HFF-Myc (cell line): ENCODE results near the gene LONP2.
A peak's percentile ranks its signal among the peaks of the same experiment; 100 is the strongest.

ENCODE experiments used
- DNase-seq: peaks from one replicate; pipeline ENCODE4 v3.0.0-alpha.2; 2011; ENCODE audit warnings: low read depth; ENCODE audit errors: extremely low read depth
- H3K4me3 ChIP-seq: replicated peaks from 2 replicates; pipeline ENCODE4 v1.5.1; 2011; ENCODE audit warnings: low read depth, mild to moderate bottlenecking, control low read depth, low read length
- TF ChIP-seq, protein P1 (sequence below): IDR thresholded peaks from 2 replicates; pipeline ENCODE4 v1.5.1; 2012; ENCODE audit warnings: mild to moderate bottlenecking, low read depth, low read length, control low read depth; ENCODE audit errors: missing control alignments

The LONP2 gene

DNA sequence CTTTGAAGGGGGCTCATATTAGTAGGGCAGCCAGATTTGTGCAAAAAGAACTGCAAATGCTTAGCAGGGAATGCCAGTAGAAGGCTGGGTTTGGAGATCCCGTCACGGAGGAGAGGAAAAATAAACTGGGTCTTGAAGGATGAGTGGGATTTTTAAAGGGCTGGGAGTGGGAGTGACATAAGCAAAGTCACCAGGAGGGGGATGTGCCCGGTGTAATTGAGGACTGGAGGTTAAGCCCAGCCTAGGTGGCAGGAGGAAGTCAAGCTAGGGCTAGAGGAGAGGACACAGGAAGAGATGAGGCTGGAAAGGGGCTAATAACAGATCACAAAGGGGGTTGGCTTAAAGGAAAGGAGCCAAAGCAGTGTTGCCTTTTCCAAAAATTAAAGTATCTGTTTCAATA, 23.2 kb upstream of the LONP2 start:
- no peak for DNase-seq
- no peak overlapping the region for H3K4me3 ChIP-seq
- TF ChIP-seq, protein P1, sequence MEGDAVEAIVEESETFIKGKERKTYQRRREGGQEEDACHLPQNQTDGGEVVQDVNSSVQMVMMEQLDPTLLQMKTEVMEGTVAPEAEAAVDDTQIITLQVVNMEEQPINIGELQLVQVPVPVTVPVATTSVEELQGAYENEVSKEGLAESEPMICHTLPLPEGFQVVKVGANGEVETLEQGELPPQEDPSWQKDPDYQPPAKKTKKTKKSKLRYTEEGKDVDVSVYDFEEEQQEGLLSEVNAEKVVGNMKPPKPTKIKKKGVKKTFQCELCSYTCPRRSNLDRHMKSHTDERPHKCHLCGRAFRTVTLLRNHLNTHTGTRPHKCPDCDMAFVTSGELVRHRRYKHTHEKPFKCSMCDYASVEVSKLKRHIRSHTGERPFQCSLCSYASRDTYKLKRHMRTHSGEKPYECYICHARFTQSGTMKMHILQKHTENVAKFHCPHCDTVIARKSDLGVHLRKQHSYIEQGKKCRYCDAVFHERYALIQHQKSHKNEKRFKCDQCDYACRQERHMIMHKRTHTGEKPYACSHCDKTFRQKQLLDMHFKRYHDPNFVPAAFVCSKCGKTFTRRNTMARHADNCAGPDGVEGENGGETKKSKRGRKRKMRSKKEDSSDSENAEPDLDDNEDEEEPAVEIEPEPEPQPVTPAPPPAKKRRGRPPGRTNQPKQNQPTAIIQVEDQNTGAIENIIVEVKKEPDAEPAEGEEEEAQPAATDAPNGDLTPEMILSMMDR = no peak

DNA sequence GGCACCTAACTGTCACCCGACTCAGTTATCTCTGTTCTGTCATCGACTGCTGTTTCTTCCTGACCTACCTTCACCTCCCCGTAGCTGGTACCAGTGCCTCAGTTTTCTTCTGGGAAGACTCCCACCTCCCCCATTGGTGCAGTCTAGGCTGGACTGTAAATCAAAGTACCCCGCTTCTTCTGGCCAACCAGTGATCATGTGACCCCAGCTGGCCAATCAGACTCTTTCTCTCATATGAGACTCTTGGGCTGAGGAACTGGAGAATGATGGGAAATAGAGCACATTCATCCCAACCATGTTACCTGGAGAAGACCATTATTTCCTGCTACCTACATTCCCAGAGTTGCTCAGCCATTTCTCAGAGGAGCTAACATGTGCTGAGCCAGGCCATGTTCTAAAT, 20.6 kb upstream of the LONP2 start:
- TF ChIP-seq, protein P1 = no peak
- no peak for DNase-seq
- no peak overlapping the region for H3K4me3 ChIP-seq

DNA sequence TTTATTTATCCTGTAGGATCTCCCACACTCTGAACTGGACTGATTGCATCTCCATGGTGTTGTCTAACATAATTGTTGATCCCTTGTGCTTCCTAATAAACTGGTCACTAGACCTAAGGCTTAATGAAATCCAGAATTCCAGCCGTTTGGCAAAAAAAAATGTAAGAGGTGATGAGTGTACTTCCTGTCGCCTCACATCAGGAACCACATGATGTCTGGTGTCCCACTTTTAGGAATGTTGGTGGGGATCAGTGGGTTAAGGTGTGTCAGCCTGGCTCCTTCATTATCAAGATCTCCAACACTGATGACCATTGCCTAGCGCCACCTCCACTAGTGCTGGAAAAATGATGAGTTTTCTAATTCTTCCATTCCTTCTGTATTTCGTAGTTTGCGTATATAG, 18.6 kb upstream of the LONP2 start:
- peak; percentile 19 for DNase-seq
- TF ChIP-seq, protein P1 = no peak
- no peak overlapping the region for H3K4me3 ChIP-seq

DNA sequence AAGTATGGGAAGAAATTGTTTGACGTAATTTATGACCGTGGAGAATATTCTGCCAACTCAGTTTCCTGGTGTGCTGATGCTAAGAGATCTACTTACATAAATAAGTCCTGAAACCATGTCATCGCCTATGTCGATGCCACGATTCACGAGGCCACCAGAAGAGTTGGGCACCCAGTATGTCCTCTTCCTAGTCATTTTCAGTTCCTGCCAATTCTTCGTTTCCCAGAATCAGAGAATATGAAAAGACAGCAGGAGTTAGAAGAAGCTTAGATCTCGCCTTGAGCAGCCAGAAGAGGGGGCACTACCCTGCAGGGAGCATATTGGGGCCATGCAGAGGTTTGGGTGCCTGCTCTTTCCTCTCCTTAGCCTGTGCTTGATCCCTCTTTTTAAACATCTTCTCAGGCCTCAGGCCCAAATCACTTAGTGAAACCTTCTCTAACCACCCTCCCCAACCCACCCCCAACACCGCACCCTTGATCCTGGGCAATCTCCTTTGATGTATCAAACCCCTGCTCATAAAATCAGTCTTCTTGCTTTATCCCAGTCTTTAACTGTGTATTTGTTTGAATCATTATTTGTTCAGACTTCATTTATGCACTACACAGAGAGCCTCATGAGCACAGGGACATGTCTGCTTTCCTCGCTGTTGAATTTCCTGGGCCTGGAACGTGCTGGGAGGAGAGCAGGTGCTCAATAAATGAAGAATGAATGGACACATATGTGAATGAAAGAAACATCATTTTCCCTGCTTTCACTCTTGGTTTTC, 12.2 kb upstream of the LONP2 start:
- DNase-seq = no peak

DNA sequence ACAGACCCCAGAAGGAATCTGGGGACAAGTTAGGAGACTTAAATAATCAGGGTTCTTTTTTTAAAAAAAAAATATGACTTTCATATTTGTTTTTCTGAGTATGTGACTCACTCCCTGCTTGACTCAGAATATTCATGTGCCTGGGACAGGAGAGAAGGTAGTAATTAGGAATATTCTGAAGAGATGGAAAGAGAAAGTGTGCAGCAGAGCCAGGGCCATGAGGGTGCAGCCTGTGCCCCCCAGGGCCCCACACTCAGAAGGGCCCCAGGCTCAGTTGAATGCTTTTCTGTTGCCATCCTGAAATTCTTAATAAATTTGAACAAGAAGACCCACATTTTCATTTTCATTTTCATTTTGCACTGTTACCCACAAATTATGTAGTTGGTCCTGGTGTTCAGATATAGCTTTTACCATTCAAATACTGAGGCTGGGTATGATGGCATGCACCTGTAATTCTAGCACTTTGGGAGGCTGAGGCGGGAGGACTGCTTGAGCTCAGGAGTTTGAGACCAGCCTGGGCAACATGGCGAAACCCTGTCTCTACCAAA, 11.5 kb upstream of the LONP2 start:
- H3K4me3 ChIP-seq = no peak overlapping the region
- TF ChIP-seq, protein P1 = no peak
- DNase-seq = no peak

More for the DNA sequence above, 12.2 kb upstream of the LONP2 start:
- TF ChIP-seq, protein P1 = peak; percentile 66
- H3K4me3 ChIP-seq = no peak overlapping the region

DNA sequence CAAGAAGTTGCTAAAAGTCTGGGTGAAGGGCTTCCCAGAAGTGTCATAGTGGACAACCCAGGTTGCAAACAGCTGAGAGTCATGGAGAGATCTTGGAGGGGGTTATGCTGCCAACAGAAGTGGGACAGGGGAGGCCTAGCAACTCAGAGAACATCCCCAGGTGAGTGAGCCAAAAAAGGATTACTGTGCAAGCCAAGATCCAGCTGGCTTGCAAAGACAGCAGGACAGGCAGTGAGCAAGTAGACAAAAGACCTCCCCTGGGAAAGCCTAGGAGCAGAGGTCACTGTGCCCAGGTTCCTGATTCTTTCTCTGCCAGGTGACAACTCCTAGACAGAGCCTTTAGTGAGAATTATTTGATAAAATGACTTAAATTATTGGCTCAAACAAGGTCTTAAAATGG, 9.5 kb upstream of the LONP2 start:
- no peak for DNase-seq
- H3K4me3 ChIP-seq = no peak overlapping the region
- TF ChIP-seq, protein P1 = no peak
